ENCODE results near the gene COPS7A. TPM values are rescaled to one million over a fixed set of nuclear protein-coding genes. Genes with fewer than 3 reads are reported as not detected.
A peak's percentile ranks its signal among the peaks of the same experiment; 100 is the strongest.

Gene COPS7A
- total and polyA plus RNA-seq, 9 of the 15 experiments (the other 6 are each of a cell fraction or from before 2014, with no cell fraction given) = 12.7 to 36.0 (median 24.3) TPM

DNA sequence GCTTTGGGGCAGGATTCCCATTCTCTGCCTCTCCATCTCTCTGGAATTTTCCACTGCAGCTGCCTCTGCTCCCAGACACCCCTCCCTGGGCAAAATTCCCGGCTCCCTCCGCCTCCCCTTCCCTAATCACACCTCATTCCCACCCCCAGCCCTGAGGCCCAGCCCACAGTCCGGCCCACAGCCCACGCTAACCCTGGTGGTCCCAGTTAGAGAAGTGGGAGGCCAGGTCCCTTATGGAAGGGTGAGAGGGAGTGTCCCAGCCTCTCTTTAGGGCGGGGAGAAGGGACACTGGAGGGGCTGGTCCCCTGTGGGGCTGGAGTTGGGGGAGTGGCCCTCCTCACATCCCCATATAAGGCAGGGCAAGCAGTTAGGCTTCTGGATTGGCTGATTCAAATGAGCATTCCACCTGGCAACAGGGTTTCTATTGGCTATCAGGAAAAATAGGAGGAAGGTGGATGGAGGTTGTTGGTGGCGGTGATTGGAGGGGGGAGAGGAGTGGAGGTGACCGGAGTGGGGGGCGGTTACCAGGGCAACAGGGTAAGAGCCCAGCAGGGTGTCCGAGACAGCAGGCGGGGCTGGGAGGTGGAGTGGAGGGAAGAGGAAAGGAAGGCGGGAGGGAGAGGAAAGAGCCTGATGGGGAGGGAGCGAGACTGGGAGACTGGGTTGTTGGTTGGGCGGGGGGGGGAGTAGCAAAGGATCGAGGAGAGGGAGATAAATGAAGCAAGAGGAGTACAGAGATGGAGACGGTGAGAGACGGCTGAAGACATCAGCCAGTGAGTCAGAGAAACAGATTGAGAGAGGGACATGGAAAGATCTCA is 40.4 kb downstream of the COPS7A start:
- DNase-seq (ENCODE audit: extremely low read depth in 1 of 4, low spot score in 3 of 4) (peak; percentile 87 to 95 (median 90)), ATAC-seq (peak; percentile 86), FAIRE-seq (peak; percentile 100)
- in situ Hi-C loops (cut with MboI) (no loop called here), intact Hi-C loops (cut with micrococcal nuclease) (no loop called here)
- 0% methylated on average over 7 of the region's 16 CpGs for WGBS (ENCODE audit: insufficient coverage, low coverage, missing lambda C conversion rate)
- H3K27ac ChIP-seq (ENCODE audit: extremely low read depth, low read depth, low read length) = peak overlapping the region; percentile 65
- BruUV-seq (replicated peaks) = no TSS peak
- H3K4me3 ChIP-seq = no peak overlapping the region
- H2AFZ ChIP-seq (ENCODE audit: low read depth, low read length) = peak overlapping the region; percentile 48
- no peaks in the 10 kb centered on the region for H3K27me3 ChIP-seq (ENCODE audit: control insufficient read depth in 2 of 2, insufficient read depth in 2 of 2, low read length in 2 of 2)
- CTCF ChIA-PET (ENCODE audit: low intra/inter-chr PET ratio) = no interaction called here
- no peaks in the 10 kb centered on the region for H3K9me3 ChIP-seq (replicated peaks; ENCODE audit: control insufficient read depth, insufficient read depth, low read depth, low read length)
- POLR2A ChIA-PET = interaction anchor here (1.0 to 1.5 kb wide), 4 partner anchors 10 to 29 kb away, joined by 3 to 6 read pairs (median 4); partner anchors contain the start of gene MLF2
- peak overlapping the region; percentile 36 for H3K4me2 ChIP-seq (ENCODE audit: insufficient read depth, low read length)
- H3K79me2 ChIP-seq (ENCODE audit: control insufficient read depth, insufficient read depth, low read length) = peaks cover 24% of the 10 kb centered on the region
- peaks cover 9% of the 10 kb centered on the region; the same call in 2 of the 3 replicates for H3K36me3 ChIP-seq (ENCODE audit: control insufficient read depth, insufficient read depth, low read length)
- H3K4me1 ChIP-seq (replicated peaks in 1 of 2; ENCODE audit: control insufficient read depth in 2 of 2, insufficient read depth in 2 of 2, low read length in 2 of 2) = peaks cover 24 to 29% of the 10 kb centered on the region in 2 experiments; a peak in 4 of 5 replicates
- H3K9ac ChIP-seq (ENCODE audit: insufficient read depth in 1 of 2, low read depth in 2 of 2, low read length in 2 of 2) = peak overlapping the region; percentile 28 to 42; a peak in 3 of 4 replicates
- no peaks in the 10 kb centered on the region for H3K9me1 ChIP-seq (ENCODE audit: control insufficient read depth, insufficient read depth, low read length)
- no peaks in the 10 kb centered on the region for H4K20me1 ChIP-seq (replicated peaks; ENCODE audit: control insufficient read depth, insufficient read depth, low read length)
- no peak for TF ChIP-seq KLF6 (CRISPR knock-in tag; IDR thresholded peaks at IDR 0.05; ENCODE audit: borderline replicate concordance)
- no peak for TF ChIP-seq GABPB1 (CRISPR knock-in tag; IDR thresholded peaks at IDR 0.05)
- no peak for TF ChIP-seq NBN (IDR thresholded peaks at IDR 0.05; ENCODE audit: low read depth)
- TF ChIP-seq ZNF23 (CRISPR knock-in tag; IDR thresholded peaks at IDR 0.05) = no peak
- TF ChIP-seq MAFK (IDR thresholded peaks at IDR 0.05; ENCODE audit: low read length) = no peak
- no peak for TF ChIP-seq NCOR1 (IDR thresholded peaks at IDR 0.05)
- no peak for TF ChIP-seq FIP1L1 (IDR thresholded peaks at IDR 0.05; ENCODE audit: low read depth, low read length, poor library complexity, severe bottlenecking)
- TF ChIP-seq, protein P1, sequence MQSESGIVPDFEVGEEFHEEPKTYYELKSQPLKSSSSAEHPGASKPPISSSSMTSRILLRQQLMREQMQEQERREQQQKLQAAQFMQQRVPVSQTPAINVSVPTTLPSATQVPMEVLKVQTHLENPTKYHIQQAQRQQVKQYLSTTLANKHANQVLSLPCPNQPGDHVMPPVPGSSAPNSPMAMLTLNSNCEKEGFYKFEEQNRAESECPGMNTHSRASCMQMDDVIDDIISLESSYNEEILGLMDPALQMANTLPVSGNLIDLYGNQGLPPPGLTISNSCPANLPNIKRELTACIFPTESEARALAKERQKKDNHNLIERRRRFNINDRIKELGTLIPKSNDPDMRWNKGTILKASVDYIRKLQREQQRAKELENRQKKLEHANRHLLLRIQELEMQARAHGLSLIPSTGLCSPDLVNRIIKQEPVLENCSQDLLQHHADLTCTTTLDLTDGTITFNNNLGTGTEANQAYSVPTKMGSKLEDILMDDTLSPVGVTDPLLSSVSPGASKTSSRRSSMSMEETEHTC (IDR thresholded peaks at IDR 0.05) = no peak
- TF ChIP-seq, protein P2, sequence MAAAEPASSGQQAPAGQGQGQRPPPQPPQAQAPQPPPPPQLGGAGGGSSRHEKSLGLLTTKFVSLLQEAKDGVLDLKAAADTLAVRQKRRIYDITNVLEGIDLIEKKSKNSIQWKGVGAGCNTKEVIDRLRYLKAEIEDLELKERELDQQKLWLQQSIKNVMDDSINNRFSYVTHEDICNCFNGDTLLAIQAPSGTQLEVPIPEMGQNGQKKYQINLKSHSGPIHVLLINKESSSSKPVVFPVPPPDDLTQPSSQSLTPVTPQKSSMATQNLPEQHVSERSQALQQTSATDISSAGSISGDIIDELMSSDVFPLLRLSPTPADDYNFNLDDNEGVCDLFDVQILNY (CRISPR knock-in tag; IDR thresholded peaks at IDR 0.05) = no peak
- no peak for TF ChIP-seq SMC3 (conservative IDR thresholded peaks at IDR 0.05; ENCODE audit: insufficient read depth, low read depth, low read length)
- TF ChIP-seq ZKSCAN3 (CRISPR knock-in tag; IDR thresholded peaks at IDR 0.05) = no peak
- TF ChIP-seq, protein P3, sequence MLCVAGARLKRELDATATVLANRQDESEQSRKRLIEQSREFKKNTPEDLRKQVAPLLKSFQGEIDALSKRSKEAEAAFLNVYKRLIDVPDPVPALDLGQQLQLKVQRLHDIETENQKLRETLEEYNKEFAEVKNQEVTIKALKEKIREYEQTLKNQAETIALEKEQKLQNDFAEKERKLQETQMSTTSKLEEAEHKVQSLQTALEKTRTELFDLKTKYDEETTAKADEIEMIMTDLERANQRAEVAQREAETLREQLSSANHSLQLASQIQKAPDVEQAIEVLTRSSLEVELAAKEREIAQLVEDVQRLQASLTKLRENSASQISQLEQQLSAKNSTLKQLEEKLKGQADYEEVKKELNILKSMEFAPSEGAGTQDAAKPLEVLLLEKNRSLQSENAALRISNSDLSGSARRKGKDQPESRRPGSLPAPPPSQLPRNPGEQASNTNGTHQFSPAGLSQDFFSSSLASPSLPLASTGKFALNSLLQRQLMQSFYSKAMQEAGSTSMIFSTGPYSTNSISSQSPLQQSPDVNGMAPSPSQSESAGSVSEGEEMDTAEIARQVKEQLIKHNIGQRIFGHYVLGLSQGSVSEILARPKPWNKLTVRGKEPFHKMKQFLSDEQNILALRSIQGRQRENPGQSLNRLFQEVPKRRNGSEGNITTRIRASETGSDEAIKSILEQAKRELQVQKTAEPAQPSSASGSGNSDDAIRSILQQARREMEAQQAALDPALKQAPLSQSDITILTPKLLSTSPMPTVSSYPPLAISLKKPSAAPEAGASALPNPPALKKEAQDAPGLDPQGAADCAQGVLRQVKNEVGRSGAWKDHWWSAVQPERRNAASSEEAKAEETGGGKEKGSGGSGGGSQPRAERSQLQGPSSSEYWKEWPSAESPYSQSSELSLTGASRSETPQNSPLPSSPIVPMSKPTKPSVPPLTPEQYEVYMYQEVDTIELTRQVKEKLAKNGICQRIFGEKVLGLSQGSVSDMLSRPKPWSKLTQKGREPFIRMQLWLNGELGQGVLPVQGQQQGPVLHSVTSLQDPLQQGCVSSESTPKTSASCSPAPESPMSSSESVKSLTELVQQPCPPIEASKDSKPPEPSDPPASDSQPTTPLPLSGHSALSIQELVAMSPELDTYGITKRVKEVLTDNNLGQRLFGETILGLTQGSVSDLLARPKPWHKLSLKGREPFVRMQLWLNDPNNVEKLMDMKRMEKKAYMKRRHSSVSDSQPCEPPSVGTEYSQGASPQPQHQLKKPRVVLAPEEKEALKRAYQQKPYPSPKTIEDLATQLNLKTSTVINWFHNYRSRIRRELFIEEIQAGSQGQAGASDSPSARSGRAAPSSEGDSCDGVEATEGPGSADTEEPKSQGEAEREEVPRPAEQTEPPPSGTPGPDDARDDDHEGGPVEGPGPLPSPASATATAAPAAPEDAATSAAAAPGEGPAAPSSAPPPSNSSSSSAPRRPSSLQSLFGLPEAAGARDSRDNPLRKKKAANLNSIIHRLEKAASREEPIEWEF (CRISPR knock-in tag; IDR thresholded peaks at IDR 0.05) = no peak
- peak; percentile 58 for TF ChIP-seq NFYB (IDR thresholded peaks at IDR 0.05; ENCODE audit: extremely low read depth, insufficient read length)
- TF ChIP-seq ELF4 (CRISPR knock-in tag; IDR thresholded peaks at IDR 0.05) = 0 out of 2 replicates have a peak, but pooled peaks have one; percentile 24
- peak; percentile 51; the same call in 1 of the 2 replicates for TF ChIP-seq GTF2F1 (IDR thresholded peaks at IDR 0.05; ENCODE audit: low read depth, low read length)

Measured in K562 (cell line).